SK-N-MC (cell line): ENCODE data around the gene GPR179.

Source experiments
- DNase-seq: peaks from one replicate; pipeline ENCODE4 v3.0.0-alpha.2; 2011; ENCODE audit warnings: low read depth, low spot score
- H3K27ac ChIP-seq: fragments of 200-600 bp; sonication (generic); 2 replicates; pipeline ENCODE4 v1.5.1; 2016; ENCODE audit warnings: mixed run types
- H3K36me3 ChIP-seq: fragments of 200-600 bp; sonication (generic); 2 replicates; pipeline ENCODE4 v1.6.1; 2017; ENCODE audit warnings: antibody characterized with exemption, low read length, mixed read lengths; ENCODE audit not compliant: insufficient read depth
- H3K4me3 ChIP-seq: fragments of 200-600 bp; sonication (generic); 2 replicates; pipeline ENCODE4 v1.5.1; 2016
- H3K9ac ChIP-seq: fragments of 200-600 bp; sonication (generic); 2 replicates; pipeline ENCODE4 v1.8.0; 2017; ENCODE audit warnings: mixed run types, mixed read lengths; ENCODE audit not compliant: insufficient read length
- H3K9me3 ChIP-seq: fragments of 200-600 bp; sonication (generic); 2 replicates; pipeline ENCODE4 v1.6.1; 2017; ENCODE audit warnings: low read depth, mild to moderate bottlenecking, antibody characterized with exemption, low read length, moderate library complexity, mixed read lengths
- EZH2 ChIP-seq: fragments of 200-600 bp; sonication (generic); IDR thresholded peaks from one replicate; pipeline ENCODE4 v1.6.1; 2017; ENCODE audit warnings: antibody characterized with exemption
- FOXP2 ChIP-seq: optimal IDR thresholded peaks from 2 replicates; pipeline ENCODE3; 2011; ENCODE audit warnings: mild to moderate bottlenecking, moderate library complexity; ENCODE audit not compliant: insufficient read depth; ENCODE audit errors: extremely low read length, control extremely low read depth
- POLR2AphosphoS5 ChIP-seq: IDR thresholded peaks from 2 replicates; pipeline ENCODE4 v1.6.1; 2012; ENCODE audit warnings: mild to moderate bottlenecking, low read depth, low read length, borderline replicate concordance

Gene GPR179

GRCh38 chr17:38329808-38330730 lies 13.7 kb downstream of the GPR179 start:
- no peak for DNase-seq
- Histone ChIP-seq H3K27ac (no peak overlapping the region), H3K9ac (no peak overlapping the region), H3K4me3 (no peak overlapping the region), H3K36me3 (no peaks in the 10 kb centered on the region), H3K9me3 (no peaks in the 10 kb centered on the region)
- TF ChIP-seq EZH2 (no peak), FOXP2 (no peak), POLR2AphosphoS5 (no peak)

DNA sequence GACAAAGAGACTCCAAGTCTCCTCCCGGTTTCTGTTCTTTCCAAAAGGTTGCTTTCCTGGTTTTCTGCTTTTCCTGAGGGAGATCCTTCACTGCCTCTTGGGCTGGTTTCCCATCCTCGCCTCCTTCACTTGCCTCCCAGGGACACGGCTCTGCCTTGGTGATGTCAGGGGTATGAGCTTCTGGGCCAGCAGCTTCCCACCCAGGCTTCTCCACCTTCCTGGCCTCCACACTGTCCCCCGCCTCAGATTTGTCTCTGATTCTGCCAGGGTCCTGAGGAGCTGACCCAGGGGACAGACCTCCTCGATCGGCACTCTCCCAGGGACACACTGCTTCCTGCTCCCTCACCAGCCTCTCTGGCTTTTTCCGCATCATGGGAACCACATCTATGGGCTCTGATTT lies 14.5 kb downstream of the GPR179 start:
- Histone ChIP-seq H3K4me3 (no peak overlapping the region), H3K9me3 (no peaks in the 10 kb centered on the region), H3K9ac (no peak overlapping the region), H3K27ac (no peak overlapping the region), H3K36me3 (no peaks in the 10 kb centered on the region)
- TF ChIP-seq FOXP2 (no peak), POLR2AphosphoS5 (no peak), EZH2 (no peak)
- DNase-seq: no peak

DNA sequence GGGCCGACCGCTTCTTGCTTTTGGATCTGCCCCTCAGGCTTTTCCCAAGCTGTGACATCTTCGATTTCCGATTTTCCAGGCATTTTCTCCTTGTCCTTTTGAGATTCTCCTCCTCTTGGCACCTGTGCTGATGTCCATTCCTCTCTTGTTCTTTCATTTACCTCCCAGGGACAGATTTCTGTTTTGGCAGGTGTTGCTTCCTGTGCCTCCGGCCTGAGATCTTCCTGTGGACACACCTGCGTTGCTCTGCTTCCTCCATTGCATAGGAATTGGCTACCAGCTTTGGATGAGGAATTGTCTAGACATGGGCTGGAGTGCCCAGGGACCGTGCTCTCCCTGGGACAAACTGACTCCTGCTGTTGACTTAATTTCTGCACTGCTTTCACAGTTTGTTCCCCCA lies 15.1 kb downstream of the GPR179 start:
- TF ChIP-seq FOXP2: no peak
- TF ChIP-seq POLR2AphosphoS5: no peak
- no peak for TF ChIP-seq EZH2
- H3K9ac ChIP-seq: no peak overlapping the region
- DNase-seq: no peak
- no peak overlapping the region for H3K4me3 ChIP-seq
- H3K27ac ChIP-seq: no peak overlapping the region
- no peaks in the 10 kb centered on the region for H3K9me3 ChIP-seq
- H3K36me3 ChIP-seq: peaks cover 3% of the 10 kb centered on the region; the same call in 1 of the 2 replicates

DNA sequence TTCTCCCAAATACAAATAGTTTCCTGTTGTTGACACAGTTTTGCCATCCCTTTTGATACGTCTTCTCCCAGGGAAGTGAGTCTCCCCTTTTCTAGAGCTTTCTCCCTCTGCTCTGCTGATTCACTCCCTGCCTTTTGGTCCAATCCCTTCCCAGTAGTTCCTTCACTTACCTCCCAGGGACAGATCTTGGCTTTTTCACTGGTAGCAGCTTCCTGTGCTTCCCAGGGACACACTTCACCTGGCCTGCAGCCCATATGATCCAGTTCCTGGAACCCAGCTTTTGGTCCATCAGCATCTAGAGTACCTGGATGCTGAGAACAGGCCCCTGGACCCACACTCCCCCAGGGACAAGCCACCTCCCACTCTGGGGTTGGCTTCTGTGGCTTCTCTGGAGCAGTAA lies 15.8 kb downstream of the GPR179 start:
- TF ChIP-seq FOXP2: no peak
- TF ChIP-seq EZH2: no peak
- TF ChIP-seq POLR2AphosphoS5: no peak
- Histone ChIP-seq H3K4me3 (no peak overlapping the region), H3K9me3 (no peaks in the 10 kb centered on the region), H3K36me3 (peaks cover 10% of the 10 kb centered on the region), H3K9ac (no peak overlapping the region), H3K27ac (no peak overlapping the region)
- DNase-seq: no peak

- Histone ChIP-seq H3K36me3 (peaks cover 16% of the 10 kb centered on the region), H3K9me3 (no peaks in the 10 kb centered on the region), H3K9ac (no peak overlapping the region), H3K4me3 (no peak overlapping the region), H3K27ac (no peak overlapping the region)
- TF ChIP-seq EZH2: no peak
- TF ChIP-seq POLR2AphosphoS5: no peak; the same call in 1 of the 2 replicates
- TF ChIP-seq FOXP2: no peak
- DNase-seq: no peak
These were observed 16.6 kb downstream of the GPR179 start for GRCh38 chr17:38326996-38327792.

DNA sequence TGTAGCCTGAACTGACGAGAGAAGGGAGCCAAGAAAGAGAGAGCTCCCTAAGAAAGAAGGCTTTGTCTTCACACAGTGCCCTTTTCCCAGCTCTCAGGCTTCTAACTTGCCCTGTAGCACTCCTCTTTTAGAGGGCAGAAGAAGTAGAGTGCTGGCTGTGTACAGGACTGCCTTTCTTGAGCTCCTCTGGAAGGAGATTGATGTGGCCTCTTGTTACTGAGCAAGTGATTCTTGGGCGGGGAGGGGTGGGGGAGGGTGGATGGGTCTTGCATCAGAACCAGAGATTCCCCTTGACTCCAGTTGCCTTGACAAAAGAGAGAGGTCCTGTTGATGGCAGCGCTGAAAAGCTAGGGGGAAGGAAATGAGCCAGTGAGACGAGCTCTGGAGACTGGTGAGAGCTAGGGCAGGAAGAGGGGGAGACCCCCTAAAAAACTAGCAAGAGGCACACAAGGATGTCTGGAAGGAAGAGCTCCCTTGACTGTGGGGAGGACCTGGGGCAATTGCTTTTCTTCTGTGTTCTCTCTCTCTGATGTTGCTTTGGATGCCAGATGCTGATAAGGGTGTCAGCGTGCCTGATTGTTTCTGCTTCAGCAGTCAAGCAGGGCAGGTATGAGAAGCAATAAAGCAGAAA lies 18.4 kb downstream of the GPR179 start:
- peaks cover 16% of the 10 kb centered on the region for H3K36me3 ChIP-seq
- no peak overlapping the region for H3K9ac ChIP-seq
- H3K9me3 ChIP-seq: no peaks in the 10 kb centered on the region
- DNase-seq: no peak
- 0 out of 2 replicates have a peak overlapping the region, but pooled peaks have one; percentile 4 for H3K27ac ChIP-seq
- TF ChIP-seq FOXP2 (no peak), EZH2 (no peak), POLR2AphosphoS5 (no peak)
- no peak overlapping the region for H3K4me3 ChIP-seq

DNA sequence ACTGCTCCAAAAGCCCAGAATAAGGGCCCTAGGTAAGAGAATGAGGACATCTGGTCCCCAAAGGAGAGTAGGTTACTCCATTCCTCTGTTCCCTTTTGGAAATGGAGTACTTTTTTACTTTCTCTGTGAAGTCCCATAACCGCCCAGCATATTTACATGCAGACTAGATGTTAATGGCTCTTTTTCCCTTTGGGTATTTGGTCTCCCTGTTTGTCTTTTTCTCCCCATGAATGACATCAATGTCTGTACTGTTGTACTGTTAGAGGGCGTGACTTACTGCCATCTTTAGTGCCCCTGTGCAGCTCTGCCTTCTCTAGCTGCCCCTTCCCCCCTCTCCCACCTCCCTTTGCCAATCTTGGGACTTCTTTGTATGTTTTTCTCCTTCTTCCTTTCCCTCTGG lies 19.0 kb downstream of the GPR179 start:
- H3K9me3 ChIP-seq: no peaks in the 10 kb centered on the region
- H3K36me3 ChIP-seq: peaks cover 16% of the 10 kb centered on the region
- no peak for TF ChIP-seq POLR2AphosphoS5
- no peak for TF ChIP-seq FOXP2
- no peak for TF ChIP-seq EZH2
- no peak overlapping the region for H3K4me3 ChIP-seq
- no peak for DNase-seq
- H3K27ac ChIP-seq: 0 out of 2 replicates have a peak overlapping the region, but pooled peaks have one; percentile 4
- no peak overlapping the region for H3K9ac ChIP-seq
